Endothelial cell (in vitro differentiated cells): ENCODE results near the gene PNMT. TPM values are rescaled to one million over a fixed set of nuclear protein-coding genes. Genes with fewer than 3 reads are reported as not detected.
"Not testable (repeated sequence)": the region's sequence is repeated elsewhere in the genome, so short reads cannot be mapped to it uniquely, and the experiment has no call there.

Experiments used
- DNase-seq: peaks from one replicate; pipeline ENCODE4 v3.0.0; 2021; ENCODE audit warnings: low spot score
- H3K27ac Mint-ChIP-seq: one replicate; pipeline ENCODE4 v1.8.0; 2021; ENCODE audit warnings: mixed read lengths, inconsistent platforms; ENCODE audit not compliant: unreplicated experiment
- H3K27me3 Mint-ChIP-seq: one replicate; pipeline ENCODE4 v1.8.0; 2021; ENCODE audit warnings: mild to moderate bottlenecking, moderate library complexity, mixed read lengths, inconsistent platforms; ENCODE audit not compliant: unreplicated experiment
- H3K36me3 Mint-ChIP-seq: one replicate; pipeline ENCODE4 v1.8.0; 2021; ENCODE audit warnings: mild to moderate bottlenecking, low read depth, mixed read lengths, inconsistent platforms; ENCODE audit not compliant: unreplicated experiment
- H3K4me1 Mint-ChIP-seq: one replicate; pipeline ENCODE4 v1.8.0; 2021; ENCODE audit warnings: mild to moderate bottlenecking, mixed read lengths, inconsistent platforms; ENCODE audit not compliant: unreplicated experiment
- H3K4me3 Mint-ChIP-seq: one replicate; pipeline ENCODE4 v1.8.0; 2021; ENCODE audit warnings: mild to moderate bottlenecking, mixed read lengths, inconsistent platforms; ENCODE audit not compliant: unreplicated experiment
- H3K9me3 Mint-ChIP-seq: one replicate; pipeline ENCODE4 v1.8.0; 2021; ENCODE audit warnings: mixed read lengths, inconsistent platforms; ENCODE audit not compliant: unreplicated experiment
- total RNA-seq: library from RNA; stranded (reverse); fragmentation: NEBNext Ultra II Directional; extraction: Animal tissue kit (Norgen Biotek cat#: 25700); gene quantifications from one replicate; pipeline ENCODE4 v1.2.1, GENCODE V29; 2021; ENCODE audit not compliant: unreplicated experiment
- TF ChIP-seq, protein P1 (sequence below): fragments of 200-600 bp; sonication (generic); IDR thresholded peaks from one replicate; pipeline ENCODE4 v1.5.0; 2021; ENCODE audit warnings: antibody characterized with exemption; ENCODE audit not compliant: unreplicated experiment

PNMT gene
- total RNA-seq, 1 donor from 2014 or later = not detected

DNA sequence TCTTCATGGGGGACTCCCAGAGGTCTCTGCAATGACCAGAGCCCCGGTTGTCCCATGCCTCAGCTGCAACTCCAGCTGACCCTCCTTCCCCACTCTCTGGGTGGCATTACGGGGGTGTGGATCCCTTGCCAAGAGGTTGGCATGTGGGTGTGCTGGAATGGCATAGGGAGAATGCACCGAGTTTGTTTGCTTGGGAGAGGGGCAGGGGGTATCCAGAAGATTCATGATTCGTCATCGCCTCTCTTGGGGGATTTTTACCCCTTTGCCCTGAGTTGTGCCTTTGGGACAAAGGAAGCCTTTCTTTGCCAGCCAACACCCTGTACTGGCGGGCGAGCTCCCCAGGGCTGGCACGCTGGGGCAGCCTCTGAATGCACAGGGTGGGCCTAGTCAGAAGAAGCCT lies 38.1 kb downstream of the PNMT start:
- Mint-ChIP-seq H3K36me3 (peaks cover 4% of the 10 kb centered on the region), H3K27me3 (peaks cover 5% of the 10 kb centered on the region), H3K27ac (no peak overlapping the region), H3K4me3 (no peak overlapping the region), H3K4me1 (peaks cover 5% of the 10 kb centered on the region), H3K9me3 (no peaks in the 10 kb centered on the region)
- TF ChIP-seq, protein P1, sequence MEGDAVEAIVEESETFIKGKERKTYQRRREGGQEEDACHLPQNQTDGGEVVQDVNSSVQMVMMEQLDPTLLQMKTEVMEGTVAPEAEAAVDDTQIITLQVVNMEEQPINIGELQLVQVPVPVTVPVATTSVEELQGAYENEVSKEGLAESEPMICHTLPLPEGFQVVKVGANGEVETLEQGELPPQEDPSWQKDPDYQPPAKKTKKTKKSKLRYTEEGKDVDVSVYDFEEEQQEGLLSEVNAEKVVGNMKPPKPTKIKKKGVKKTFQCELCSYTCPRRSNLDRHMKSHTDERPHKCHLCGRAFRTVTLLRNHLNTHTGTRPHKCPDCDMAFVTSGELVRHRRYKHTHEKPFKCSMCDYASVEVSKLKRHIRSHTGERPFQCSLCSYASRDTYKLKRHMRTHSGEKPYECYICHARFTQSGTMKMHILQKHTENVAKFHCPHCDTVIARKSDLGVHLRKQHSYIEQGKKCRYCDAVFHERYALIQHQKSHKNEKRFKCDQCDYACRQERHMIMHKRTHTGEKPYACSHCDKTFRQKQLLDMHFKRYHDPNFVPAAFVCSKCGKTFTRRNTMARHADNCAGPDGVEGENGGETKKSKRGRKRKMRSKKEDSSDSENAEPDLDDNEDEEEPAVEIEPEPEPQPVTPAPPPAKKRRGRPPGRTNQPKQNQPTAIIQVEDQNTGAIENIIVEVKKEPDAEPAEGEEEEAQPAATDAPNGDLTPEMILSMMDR = no peak
- DNase-seq = no peak

DNA sequence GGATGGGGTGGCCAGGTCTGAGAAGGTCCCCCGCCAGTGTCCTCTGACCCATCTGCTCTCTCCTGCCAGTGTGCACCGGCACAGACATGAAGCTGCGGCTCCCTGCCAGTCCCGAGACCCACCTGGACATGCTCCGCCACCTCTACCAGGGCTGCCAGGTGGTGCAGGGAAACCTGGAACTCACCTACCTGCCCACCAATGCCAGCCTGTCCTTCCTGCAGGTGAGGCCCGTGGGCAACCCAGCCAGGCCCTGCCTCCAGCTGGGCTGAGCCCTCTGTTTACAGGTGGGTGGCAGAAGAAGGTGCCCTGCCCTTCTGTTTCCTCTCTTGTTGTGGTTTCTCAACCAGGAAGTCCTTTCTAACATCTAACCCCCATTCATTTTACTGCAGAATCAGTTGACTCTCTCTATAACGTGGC lies 38.7 kb downstream of the PNMT start:
- Mint-ChIP-seq H3K27me3 (peaks cover 3% of the 10 kb centered on the region), H3K4me3 (no peak overlapping the region), H3K36me3 (peaks cover 9% of the 10 kb centered on the region), H3K9me3 (no peaks in the 10 kb centered on the region), H3K4me1 (peaks cover 3% of the 10 kb centered on the region), H3K27ac (no peak overlapping the region)
- TF ChIP-seq, protein P1 = no peak
- DNase-seq = no peak

DNA sequence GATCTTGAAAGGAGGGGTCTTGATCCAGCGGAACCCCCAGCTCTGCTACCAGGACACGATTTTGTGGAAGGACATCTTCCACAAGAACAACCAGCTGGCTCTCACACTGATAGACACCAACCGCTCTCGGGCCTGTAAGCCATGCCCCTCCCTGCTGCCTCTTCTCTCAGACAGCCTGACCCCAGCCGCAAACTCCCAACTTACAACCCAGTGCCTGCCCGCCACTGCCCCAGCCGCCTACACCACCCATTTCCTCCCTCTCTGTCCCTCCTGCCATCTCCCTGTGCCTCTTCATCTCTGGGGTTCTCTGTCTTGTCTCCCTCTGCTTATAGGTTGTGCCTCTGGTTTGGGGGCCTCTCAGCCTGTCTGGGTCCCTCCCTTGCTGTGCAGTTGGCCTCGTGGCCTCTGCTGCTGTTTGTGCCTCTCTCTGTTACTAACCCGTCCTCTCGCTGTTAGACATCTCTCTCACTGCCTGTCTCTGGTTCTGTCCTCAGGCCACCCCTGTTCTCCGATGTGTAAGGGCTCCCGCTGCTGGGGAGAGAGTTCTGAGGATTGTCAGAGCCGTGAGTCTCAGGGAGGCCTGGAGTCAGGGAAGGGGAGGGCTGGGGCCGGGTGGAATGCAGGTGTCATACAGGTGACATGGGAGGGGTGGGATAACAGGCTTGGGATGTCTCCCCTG lies 41.2 kb downstream of the PNMT start:
- no peaks in the 10 kb centered on the region for H3K9me3 Mint-ChIP-seq
- peaks cover 18% of the 10 kb centered on the region for H3K36me3 Mint-ChIP-seq
- peak overlapping the region; percentile 66 for H3K4me3 Mint-ChIP-seq
- DNase-seq = no peak
- no peak overlapping the region for H3K27ac Mint-ChIP-seq
- TF ChIP-seq, protein P1 = no peak
- H3K4me1 Mint-ChIP-seq = no peaks in the 10 kb centered on the region
- peaks cover 6% of the 10 kb centered on the region for H3K27me3 Mint-ChIP-seq

DNA sequence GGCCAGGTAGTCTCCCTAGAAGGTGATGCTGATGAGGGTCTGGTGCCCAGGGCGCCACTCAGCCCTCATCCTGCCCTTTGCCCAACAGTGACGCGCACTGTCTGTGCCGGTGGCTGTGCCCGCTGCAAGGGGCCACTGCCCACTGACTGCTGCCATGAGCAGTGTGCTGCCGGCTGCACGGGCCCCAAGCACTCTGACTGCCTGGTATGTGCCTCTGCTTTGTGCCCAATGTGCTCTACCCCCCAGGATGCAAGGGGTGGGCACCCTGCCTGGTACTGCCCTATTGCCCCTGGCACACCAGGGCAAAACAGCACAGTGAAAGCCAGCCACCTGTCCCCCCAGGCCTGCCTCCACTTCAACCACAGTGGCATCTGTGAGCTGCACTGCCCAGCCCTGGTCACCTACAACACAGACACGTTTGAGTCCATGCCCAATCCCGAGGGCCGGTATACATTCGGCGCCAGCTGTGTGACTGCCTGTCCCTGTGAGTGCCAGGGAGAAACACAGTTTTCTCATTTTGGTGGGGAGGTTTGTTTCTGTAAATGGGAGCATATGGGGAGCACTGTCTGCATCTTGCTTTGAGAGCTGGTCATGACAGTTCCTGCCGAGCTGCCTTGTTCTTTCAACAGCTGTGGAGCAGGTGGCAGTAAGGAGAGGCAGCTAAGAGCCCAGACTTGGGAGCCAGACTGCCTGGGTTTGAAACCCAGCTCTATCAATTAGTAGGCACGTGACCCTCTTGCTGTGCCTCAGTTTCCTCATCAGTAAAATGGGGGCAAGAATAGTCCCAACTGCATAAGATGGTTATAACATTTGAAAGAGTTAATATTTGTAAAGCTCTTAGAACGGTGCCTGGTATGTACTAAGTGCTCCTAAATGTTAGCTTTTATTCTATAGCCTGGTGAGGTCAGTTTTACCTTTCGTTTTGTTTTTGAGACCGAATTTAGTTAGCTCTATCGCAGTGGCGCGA lies 42.0 kb downstream of the PNMT start:
- no peak overlapping the region for H3K4me3 Mint-ChIP-seq
- H3K9me3 Mint-ChIP-seq = no peaks in the 10 kb centered on the region
- no peaks in the 10 kb centered on the region for H3K4me1 Mint-ChIP-seq
- no peak for DNase-seq
- peaks cover 18% of the 10 kb centered on the region for H3K36me3 Mint-ChIP-seq
- H3K27me3 Mint-ChIP-seq = peaks cover 6% of the 10 kb centered on the region
- no peak overlapping the region for H3K27ac Mint-ChIP-seq
- TF ChIP-seq, protein P1 = no peak

DNA sequence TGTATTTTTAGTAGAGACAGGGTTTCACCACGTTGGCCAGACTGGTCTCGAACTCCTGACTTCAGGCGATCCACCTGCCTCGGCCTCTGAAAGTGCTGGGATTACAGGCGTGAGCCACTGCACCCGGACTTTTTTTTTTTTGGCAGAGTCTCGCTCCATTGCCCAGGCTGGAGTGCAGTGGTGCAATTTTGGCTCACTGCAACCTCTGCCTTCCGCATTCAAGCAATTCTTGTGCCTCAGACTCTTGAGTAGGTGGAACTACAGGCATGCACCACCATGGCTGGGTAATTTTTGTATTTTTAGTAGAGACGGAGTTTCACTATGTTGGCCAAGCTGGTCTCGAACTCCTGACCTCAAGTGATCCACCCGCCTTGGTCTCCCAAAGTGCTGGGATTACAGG lies 42.8 kb downstream of the PNMT start:
- not testable (repeated sequence) for H3K4me1 Mint-ChIP-seq, H3K9me3 Mint-ChIP-seq, H3K27me3 Mint-ChIP-seq, H3K27ac Mint-ChIP-seq, DNase-seq, H3K4me3 Mint-ChIP-seq
- peaks cover 18% of the 10 kb centered on the region for H3K36me3 Mint-ChIP-seq
